ENCODE results near the gene MXI1. TPM values are rescaled to one million over a fixed set of nuclear protein-coding genes. Genes with fewer than 3 reads are reported as not detected.
A peak's percentile ranks its signal among the peaks of the same experiment; 100 is the strongest.

Gene MXI1
- total RNA-seq, 1 donor from 2014 or later, result 49.8 TPM

DNA sequence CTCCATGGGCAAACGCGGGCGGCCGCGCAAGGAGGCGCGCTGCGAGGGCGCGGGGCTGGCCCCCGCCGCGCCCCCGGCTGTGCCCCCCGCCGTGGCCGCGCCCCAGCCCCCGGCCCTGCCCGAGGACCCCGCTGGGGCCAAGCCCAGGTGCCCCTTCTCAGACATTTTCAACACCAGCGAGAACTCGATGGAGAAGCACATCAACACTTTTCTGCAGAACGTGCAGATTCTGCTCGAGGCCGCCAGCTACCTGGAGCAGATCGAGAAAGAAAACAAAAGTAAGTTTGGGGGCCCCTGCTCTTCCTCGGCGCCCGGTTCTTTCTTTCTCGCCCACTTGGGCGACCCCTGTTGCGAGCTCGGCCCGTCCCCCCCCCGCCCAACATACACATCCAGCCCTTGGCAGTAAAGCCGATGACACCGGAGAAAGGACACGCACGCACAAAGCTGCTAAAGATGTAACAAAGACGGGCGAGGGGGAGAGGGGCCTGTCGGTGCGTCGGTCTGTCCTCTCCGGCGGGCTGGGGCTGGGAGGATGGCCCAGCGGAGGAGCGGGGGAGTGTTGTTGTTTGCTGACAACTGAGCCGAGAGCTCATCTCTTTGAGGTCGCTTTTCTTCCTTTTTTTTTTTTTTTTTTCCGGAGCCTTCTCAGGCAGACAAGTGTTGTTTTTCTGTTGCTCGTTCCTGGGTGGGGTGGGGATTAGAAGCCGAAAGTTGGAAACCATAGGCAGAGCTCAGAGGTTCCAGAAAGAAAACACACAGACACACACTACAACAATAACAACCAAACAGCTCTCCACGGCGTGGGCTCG lies 604 bp downstream of the MXI1 start:
- Histone ChIP-seq H3K36me3 (no peaks in the 10 kb centered on the region), H3K4me1 (peaks cover 20% of the 10 kb centered on the region), H3K27ac (peak overlapping the region; percentile 98), H3K9me3 (no peaks in the 10 kb centered on the region), H3K4me3 (peak overlapping the region; percentile 78 to 83), H3K27me3 (no peaks in the 10 kb centered on the region)
- TF ChIP-seq POLR2AphosphoS5 (IDR thresholded peaks at IDR 0.05; ENCODE audit: insufficient read depth in 1 of 2, low read depth in 1 of 2), result peak in 1 of 2 donors; percentile 9
- TF ChIP-seq, protein P1, sequence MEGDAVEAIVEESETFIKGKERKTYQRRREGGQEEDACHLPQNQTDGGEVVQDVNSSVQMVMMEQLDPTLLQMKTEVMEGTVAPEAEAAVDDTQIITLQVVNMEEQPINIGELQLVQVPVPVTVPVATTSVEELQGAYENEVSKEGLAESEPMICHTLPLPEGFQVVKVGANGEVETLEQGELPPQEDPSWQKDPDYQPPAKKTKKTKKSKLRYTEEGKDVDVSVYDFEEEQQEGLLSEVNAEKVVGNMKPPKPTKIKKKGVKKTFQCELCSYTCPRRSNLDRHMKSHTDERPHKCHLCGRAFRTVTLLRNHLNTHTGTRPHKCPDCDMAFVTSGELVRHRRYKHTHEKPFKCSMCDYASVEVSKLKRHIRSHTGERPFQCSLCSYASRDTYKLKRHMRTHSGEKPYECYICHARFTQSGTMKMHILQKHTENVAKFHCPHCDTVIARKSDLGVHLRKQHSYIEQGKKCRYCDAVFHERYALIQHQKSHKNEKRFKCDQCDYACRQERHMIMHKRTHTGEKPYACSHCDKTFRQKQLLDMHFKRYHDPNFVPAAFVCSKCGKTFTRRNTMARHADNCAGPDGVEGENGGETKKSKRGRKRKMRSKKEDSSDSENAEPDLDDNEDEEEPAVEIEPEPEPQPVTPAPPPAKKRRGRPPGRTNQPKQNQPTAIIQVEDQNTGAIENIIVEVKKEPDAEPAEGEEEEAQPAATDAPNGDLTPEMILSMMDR (IDR thresholded peaks at IDR 0.05), result no peak
- intact Hi-C loops (cut with DNase I), result loop anchor here (5.0 kb wide), 1 partner anchor 66 kb away; no protein-coding TSS in a partner anchor
- no peak for DNase-seq (ENCODE audit: extremely low spot score in 2 of 2)

DNA sequence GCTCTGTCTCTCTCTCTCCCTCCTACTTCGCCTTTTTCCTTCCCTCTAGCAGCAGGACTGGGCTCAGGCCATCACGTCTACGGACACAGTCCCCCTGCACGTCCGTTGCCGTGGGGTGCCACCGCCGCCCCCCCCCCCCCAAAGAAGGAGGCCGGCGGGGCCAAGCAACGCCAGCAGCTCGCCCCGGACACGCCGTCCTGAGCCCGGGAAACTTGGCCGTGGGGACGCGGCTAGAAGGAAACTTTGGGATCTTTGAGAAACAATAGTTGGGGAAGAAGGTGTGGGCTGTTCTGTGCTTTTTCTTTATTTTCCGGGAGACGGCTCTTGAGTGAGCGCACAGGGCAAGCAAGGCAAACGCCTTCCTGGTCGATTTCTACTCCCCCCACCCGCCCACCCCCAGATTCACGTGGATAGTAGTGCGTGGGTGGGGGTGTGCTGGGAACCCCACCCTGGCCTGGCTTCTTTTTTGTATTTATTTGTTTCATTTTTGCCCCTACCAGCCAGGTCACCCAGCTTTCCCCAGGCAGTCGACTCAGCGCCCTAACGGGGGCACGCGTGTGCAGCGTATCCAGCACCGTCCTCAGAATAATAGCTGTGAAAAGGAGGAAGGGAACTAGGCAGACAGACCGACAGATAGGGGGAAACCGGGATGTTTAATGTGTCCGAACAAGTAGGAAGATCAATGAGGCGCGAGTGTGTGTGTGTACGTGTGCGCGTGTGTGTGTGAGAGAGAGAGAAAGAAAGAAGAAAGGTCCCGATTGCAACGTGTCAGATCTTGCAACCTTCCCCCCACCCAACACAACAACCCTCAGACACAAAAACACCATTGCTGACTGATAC lies 1.4 kb downstream of the MXI1 start:
- peak overlapping the region; percentile 78 to 83 for H3K4me3 ChIP-seq
- H3K9me3 ChIP-seq, result no peaks in the 10 kb centered on the region
- H3K27me3 ChIP-seq, result no peaks in the 10 kb centered on the region
- peaks cover 20% of the 10 kb centered on the region for H3K4me1 ChIP-seq
- TF ChIP-seq POLR2AphosphoS5 (IDR thresholded peaks at IDR 0.05; ENCODE audit: insufficient read depth in 1 of 2, low read depth in 1 of 2) (peak in 1 of 2 donors; percentile 28), POLR2A (IDR thresholded peaks at IDR 0.05) (peak in 1 of 2 donors; percentile 5)
- TF ChIP-seq, protein P1 (IDR thresholded peaks at IDR 0.05), result no peak
- peak overlapping the region; percentile 98 for H3K27ac ChIP-seq
- intact Hi-C loops (cut with DNase I), result loop anchor here (5.0 kb wide), 1 partner anchor 67 kb away; no protein-coding TSS in a partner anchor
- DNase-seq (ENCODE audit: extremely low spot score in 2 of 2), result no peak
- H3K36me3 ChIP-seq, result no peaks in the 10 kb centered on the region

DNA sequence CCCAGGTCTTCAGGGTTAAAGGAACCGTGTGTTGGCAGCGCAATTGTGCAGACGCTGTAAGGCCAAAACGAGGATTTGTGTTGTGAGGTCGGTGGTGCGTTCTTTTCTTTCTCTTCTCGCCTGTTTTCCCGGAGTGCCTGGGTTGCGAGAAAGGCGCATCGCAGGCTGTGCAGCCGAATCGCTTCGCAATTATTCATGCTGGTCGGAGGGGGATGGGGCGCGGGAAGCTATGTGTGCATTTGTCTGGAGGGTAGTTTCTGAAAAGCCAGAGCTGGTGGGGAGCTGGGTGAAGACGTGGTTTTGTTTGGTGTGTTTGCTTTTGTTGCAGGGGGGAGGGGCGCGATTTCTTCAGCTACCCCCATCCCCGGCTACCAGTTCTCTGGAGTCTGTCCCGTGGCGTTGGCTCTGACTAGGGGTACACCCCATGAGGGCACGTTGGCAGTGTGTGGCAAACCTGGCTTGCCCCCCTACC lies 2.1 kb downstream of the MXI1 start:
- TF ChIP-seq POLR2A (IDR thresholded peaks at IDR 0.05), result no peak
- peak in 1 of 2 donors; percentile 42 for TF ChIP-seq POLR2AphosphoS5 (IDR thresholded peaks at IDR 0.05; ENCODE audit: insufficient read depth in 1 of 2, low read depth in 1 of 2)
- TF ChIP-seq, protein P1 (IDR thresholded peaks at IDR 0.05), result no peak
- intact Hi-C loops (cut with DNase I), result loop anchor here (5.0 kb wide), 1 partner anchor 67 kb away; no protein-coding TSS in a partner anchor
- H3K27me3 ChIP-seq, result no peaks in the 10 kb centered on the region
- no peak for DNase-seq (ENCODE audit: extremely low spot score in 2 of 2)
- H3K27ac ChIP-seq, result peak overlapping the region; percentile 98
- peak overlapping the region; percentile 78 to 83 for H3K4me3 ChIP-seq
- H3K36me3 ChIP-seq, result no peaks in the 10 kb centered on the region
- H3K9me3 ChIP-seq, result no peaks in the 10 kb centered on the region
- peaks cover 20% of the 10 kb centered on the region for H3K4me1 ChIP-seq

DNA sequence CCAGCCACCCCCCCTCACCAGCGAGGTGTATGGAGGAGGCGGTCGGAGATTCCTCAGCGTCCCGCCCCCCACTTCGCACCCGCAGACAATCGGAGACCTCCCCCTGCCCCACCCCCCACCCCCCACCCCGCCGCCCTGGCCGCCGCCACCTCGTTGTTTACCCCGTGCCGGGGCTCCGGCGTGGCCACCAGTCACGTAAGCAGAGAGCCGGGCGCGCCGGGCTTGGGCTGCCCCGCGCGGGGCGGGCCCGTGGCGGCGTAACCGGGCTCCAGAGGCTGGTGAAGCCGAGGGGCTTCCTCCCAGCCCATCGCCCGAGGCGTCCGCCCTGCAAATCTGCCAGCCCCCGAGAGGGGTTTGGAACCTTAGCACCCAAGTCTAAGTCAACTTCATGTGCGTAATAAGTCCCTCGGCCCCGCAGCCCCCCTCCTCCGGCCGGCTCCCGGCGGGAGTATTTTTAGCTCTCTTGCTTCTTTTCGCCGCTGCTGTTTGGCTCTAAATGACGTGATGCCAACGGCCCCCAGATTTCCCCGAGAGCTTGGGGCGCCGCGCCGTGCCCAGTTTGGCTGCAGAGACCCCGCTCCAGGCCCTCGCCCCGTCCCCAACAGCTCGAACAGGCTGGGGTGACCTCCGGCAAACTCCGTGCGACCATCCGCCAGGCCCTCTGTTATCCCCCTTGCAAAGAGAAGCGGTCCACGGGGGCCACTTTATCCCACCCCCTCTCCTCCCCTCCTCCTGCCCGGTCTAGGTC lies 2.7 kb downstream of the MXI1 start:
- TF ChIP-seq, protein P1 (IDR thresholded peaks at IDR 0.05), result no peak
- TF ChIP-seq POLR2AphosphoS5 (IDR thresholded peaks at IDR 0.05; ENCODE audit: insufficient read depth in 1 of 2, low read depth in 1 of 2) (no peak), POLR2A (IDR thresholded peaks at IDR 0.05) (no peak)
- H3K27me3 ChIP-seq, result no peaks in the 10 kb centered on the region
- H3K9me3 ChIP-seq, result no peaks in the 10 kb centered on the region
- no peak for DNase-seq (ENCODE audit: extremely low spot score in 2 of 2)
- H3K4me3 ChIP-seq, result peak overlapping the region; percentile 78 to 83
- H3K36me3 ChIP-seq, result no peaks in the 10 kb centered on the region
- H3K4me1 ChIP-seq, result peaks cover 20% of the 10 kb centered on the region
- H3K27ac ChIP-seq, result peak overlapping the region; percentile 98
- intact Hi-C loops (cut with DNase I), result loop anchor here (2.0 to 10.0 kb wide), 3 partner anchors 17 to 355 kb away; partner anchors contain the start of gene SMC3
